AG08395 (cell line): ENCODE results near the gene MRPL37.

Experiments used
- DNase-seq: peaks from one replicate; pipeline ENCODE4 v3.0.0; 2012; ENCODE audit warnings: mixed read lengths, low spot score

Gene MRPL37

GRCh38 chr1:54265126-54265525, 65.2 kb downstream of the MRPL37 start:
- DNase-seq, result no peak

- DNase-seq, result no peak
These were observed 65.7 kb downstream of the MRPL37 start for GRCh38 chr1:54265659-54266058.

GRCh38 chr1:54266195-54266594, 66.2 kb downstream of the MRPL37 start:
- no peak for DNase-seq

GRCh38 chr1:54266908-54267307, 66.9 kb downstream of the MRPL37 start:
- no peak for DNase-seq
